Spleen (tissue), 7 donors: ENCODE results near the gene MAP3K5.

Experiments
- CTCF ChIP-seq, 11 experiments: fragments of 200-600 bp in 7 of 11; fragments of 450-650 bp in 4 of 11; sonication (generic) in 4 of 11; IDR thresholded peaks in 8 of 11; conservative IDR thresholded peaks in 3 of 11; 1 replicate in 7 of 11; 2 replicates in 4 of 11; pipeline versions ENCODE4 v1.4.0 to v1.8.0; 2016 to 2021; ENCODE audit warnings: antibody characterized with exemption in 11 of 11, inconsistent platforms in 4 of 11, mild to moderate bottlenecking in 1 of 11
- POLR2AphosphoS5 ChIP-seq, 3 donors: sonication (generic); formaldehyde crosslinking; IDR thresholded peaks; one replicate each; pipeline ENCODE4 v1.5.1; 2017; ENCODE audit warnings: antibody characterized with exemption in 3 of 3
- donor health status: DM: no; HTN: no; CAD: no; lungs with moderate emphysema.
- donor health status: DM: no; HTN: no; CAD: no.
- donor health status: DM: no; HTN: no; CAD: no.

- TF ChIP-seq CTCF (IDR thresholded peaks at IDR 0.05 in 8 of 11, conservative IDR thresholded peaks at IDR 0.05 in 3 of 11), result no peak
- TF ChIP-seq POLR2AphosphoS5 (IDR thresholded peaks at IDR 0.05), result no peak
Observed at GRCh38 chr6:136639702-136640101, 152.6 kb downstream of the MAP3K5 start.
